Measurements from ENCODE around the gene HIVEP3.

DNA sequence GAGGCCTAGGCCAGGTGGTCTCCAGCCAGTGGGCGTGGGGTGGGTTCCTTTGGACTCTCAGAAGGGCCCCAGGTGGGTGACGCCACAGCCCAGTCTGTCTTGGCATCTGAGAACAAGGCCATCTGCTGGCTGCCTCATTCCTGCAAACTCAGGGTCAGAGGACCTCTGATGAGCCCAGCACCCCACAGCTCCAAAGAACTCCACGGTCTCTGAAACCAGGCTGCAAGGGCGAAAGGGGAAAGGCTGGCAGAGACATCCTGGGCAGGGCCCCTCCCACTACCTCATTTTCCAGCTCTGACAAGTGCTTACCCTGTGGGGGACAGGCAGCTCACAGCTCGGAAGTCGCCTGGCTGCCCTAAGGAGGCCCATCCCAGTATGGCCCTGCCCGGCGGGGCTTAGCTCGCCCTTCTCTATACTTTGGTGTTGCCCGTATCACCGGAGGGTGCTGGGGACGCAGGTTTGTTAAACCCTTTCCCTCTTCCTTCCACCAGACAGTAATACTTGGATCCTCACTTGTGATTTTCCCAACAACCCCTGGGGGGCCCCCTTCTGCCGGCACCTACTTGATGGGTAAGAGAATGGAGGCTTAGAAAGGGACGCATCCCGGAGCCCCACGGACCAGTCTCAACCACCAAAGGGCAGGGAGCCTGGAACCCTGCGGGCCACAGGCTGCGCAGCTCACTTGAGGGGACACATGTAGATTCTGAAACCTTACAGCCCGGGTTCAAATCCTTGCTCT lies 423.3 kb downstream of the HIVEP3 start:
- TF ChIP-seq, protein P1, sequence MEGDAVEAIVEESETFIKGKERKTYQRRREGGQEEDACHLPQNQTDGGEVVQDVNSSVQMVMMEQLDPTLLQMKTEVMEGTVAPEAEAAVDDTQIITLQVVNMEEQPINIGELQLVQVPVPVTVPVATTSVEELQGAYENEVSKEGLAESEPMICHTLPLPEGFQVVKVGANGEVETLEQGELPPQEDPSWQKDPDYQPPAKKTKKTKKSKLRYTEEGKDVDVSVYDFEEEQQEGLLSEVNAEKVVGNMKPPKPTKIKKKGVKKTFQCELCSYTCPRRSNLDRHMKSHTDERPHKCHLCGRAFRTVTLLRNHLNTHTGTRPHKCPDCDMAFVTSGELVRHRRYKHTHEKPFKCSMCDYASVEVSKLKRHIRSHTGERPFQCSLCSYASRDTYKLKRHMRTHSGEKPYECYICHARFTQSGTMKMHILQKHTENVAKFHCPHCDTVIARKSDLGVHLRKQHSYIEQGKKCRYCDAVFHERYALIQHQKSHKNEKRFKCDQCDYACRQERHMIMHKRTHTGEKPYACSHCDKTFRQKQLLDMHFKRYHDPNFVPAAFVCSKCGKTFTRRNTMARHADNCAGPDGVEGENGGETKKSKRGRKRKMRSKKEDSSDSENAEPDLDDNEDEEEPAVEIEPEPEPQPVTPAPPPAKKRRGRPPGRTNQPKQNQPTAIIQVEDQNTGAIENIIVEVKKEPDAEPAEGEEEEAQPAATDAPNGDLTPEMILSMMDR (IDR thresholded peaks at IDR 0.05): no peak; the same call in 1 of the 2 replicates
- TF ChIP-seq, protein P2, sequence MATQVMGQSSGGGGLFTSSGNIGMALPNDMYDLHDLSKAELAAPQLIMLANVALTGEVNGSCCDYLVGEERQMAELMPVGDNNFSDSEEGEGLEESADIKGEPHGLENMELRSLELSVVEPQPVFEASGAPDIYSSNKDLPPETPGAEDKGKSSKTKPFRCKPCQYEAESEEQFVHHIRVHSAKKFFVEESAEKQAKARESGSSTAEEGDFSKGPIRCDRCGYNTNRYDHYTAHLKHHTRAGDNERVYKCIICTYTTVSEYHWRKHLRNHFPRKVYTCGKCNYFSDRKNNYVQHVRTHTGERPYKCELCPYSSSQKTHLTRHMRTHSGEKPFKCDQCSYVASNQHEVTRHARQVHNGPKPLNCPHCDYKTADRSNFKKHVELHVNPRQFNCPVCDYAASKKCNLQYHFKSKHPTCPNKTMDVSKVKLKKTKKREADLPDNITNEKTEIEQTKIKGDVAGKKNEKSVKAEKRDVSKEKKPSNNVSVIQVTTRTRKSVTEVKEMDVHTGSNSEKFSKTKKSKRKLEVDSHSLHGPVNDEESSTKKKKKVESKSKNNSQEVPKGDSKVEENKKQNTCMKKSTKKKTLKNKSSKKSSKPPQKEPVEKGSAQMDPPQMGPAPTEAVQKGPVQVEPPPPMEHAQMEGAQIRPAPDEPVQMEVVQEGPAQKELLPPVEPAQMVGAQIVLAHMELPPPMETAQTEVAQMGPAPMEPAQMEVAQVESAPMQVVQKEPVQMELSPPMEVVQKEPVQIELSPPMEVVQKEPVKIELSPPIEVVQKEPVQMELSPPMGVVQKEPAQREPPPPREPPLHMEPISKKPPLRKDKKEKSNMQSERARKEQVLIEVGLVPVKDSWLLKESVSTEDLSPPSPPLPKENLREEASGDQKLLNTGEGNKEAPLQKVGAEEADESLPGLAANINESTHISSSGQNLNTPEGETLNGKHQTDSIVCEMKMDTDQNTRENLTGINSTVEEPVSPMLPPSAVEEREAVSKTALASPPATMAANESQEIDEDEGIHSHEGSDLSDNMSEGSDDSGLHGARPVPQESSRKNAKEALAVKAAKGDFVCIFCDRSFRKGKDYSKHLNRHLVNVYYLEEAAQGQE (IDR thresholded peaks at IDR 0.05; ENCODE audit: insufficient read depth in 1 of 2, low read depth in 2 of 2, low read length in 1 of 2): no peak
- TF ChIP-seq TCF7L2 (IDR thresholded peaks at IDR 0.05; ENCODE audit: low read depth, low read length): no peak

Measured in Panc1 (cell line).